OCI-LY1 (cell line): ENCODE measurements around the gene TEAD3.

ENCODE experiments used
- H2AFZ ChIP-seq: fragments of 200-600 bp; sonication (generic), shearing (Covaris generic); 2 replicates; pipeline ENCODE4 v1.6.0; 2014; ENCODE audit warnings: antibody characterized with exemption, mild to moderate bottlenecking, low read length
- H3F3A ChIP-seq: fragments of 200-600 bp; sonication (generic), shearing (Covaris generic); 2 replicates; pipeline ENCODE4 v1.6.0; 2014; ENCODE audit warnings: mild to moderate bottlenecking, antibody characterized with exemption, low read length, moderate library complexity; ENCODE audit not compliant: insufficient read depth
- H3K27ac ChIP-seq: fragments of 200-600 bp; sonication (generic); 2 replicates; pipeline ENCODE4 v1.5.1; 2014; ENCODE audit warnings: low read length, mixed run types, mild to moderate bottlenecking, low read depth; ENCODE audit not compliant: poor library complexity, severe bottlenecking
- H3K27me3 ChIP-seq: fragments of 200-600 bp; sonication (generic); 2 replicates; pipeline ENCODE4 v1.6.0; 2014; ENCODE audit warnings: antibody characterized with exemption, mild to moderate bottlenecking, low read length, moderate library complexity; ENCODE audit not compliant: insufficient read depth
- H3K36me3 ChIP-seq: fragments of 200-600 bp; sonication (generic); 2 replicates; pipeline ENCODE4 v1.6.1; 2014; ENCODE audit warnings: mild to moderate bottlenecking, antibody characterized with exemption, low read length, moderate library complexity, mixed read lengths; ENCODE audit not compliant: insufficient read depth
- H3K4me1 ChIP-seq: fragments of 200-600 bp; sonication (generic); 2 replicates; pipeline ENCODE4 v1.5.1; 2014; ENCODE audit warnings: mild to moderate bottlenecking, low read length, moderate library complexity; ENCODE audit not compliant: insufficient read depth, severe bottlenecking
- H3K4me2 ChIP-seq: fragments of 200-600 bp; sonication (generic), shearing (Covaris generic); 2 replicates; pipeline ENCODE4 v1.6.1; 2014; ENCODE audit warnings: low read length
- H3K4me3 ChIP-seq: fragments of 200-600 bp; sonication (generic); 2 replicates; pipeline ENCODE4 v1.5.1; 2014; ENCODE audit warnings: low read length, low read depth, mild to moderate bottlenecking, mixed read lengths; ENCODE audit not compliant: poor library complexity, severe bottlenecking
- H3K79me2 ChIP-seq: fragments of 200-600 bp; shearing (Covaris generic); 2 replicates; pipeline ENCODE4 v1.6.1; 2016; ENCODE audit warnings: mixed run types, low read length, mixed read lengths; ENCODE audit not compliant: insufficient read depth
- H3K9ac ChIP-seq: fragments of 200-600 bp; sonication (generic), shearing (Covaris generic); 2 replicates; pipeline ENCODE4 v1.6.1; 2014; ENCODE audit warnings: mild to moderate bottlenecking, low read length, mixed read lengths
- H3K9me2 ChIP-seq: fragments of 200-600 bp; sonication (generic), shearing (Covaris generic); 2 replicates; pipeline ENCODE4 v1.6.1; 2014; ENCODE audit warnings: low read depth, mild to moderate bottlenecking, low read length, mixed read lengths
- H3K9me3 ChIP-seq: fragments of 200-600 bp; shearing (Covaris generic); 2 replicates; pipeline ENCODE4 v1.6.1; 2014; ENCODE audit warnings: low read length, mixed read lengths
- H4K20me1 ChIP-seq: fragments of 200-600 bp; sonication (generic), shearing (Covaris generic); 2 replicates; pipeline ENCODE4 v1.6.0; 2016; ENCODE audit warnings: mild to moderate bottlenecking, low read length; ENCODE audit not compliant: insufficient read depth
- EZH2 ChIP-seq: fragments of 200-600 bp; sonication (generic), shearing (Covaris generic); IDR thresholded peaks from 2 replicates; pipeline ENCODE4 v1.8.0; 2017; ENCODE audit warnings: borderline replicate concordance, mixed run types, mild to moderate bottlenecking, antibody characterized with exemption, low read length, moderate library complexity, mixed read lengths
- TF ChIP-seq, protein P1 (sequence below): fragments of 200-600 bp; sonication (generic), shearing (Covaris generic); IDR thresholded peaks from 2 replicates; pipeline ENCODE4 v1.5.1; 2017; ENCODE audit warnings: mild to moderate bottlenecking, antibody characterized with exemption, low read length, moderate library complexity, mixed read lengths

TEAD3 gene

DNA sequence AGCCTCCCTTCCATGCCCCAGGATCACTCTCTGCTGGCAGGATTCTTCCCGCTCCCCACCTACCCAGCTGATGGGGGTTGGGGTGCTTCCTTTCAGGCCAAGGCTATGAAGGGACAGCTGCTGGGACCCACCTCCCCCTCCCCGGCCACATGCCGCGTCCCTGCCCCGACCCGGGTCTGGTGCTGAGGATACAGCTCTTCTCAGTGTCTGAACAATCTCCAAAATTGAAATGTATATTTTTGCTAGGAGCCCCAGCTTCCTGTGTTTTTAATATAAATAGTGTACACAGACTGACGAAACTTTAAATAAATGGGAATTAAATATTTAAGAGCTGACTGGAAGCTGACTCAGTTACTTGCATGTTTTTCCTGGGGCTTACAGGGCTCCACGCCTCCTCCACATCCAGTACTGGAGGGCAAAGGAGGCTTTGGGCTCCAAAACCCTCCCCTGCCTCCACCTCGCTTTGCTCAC lies 69.0 kb downstream of the TEAD3 start:
- H3K36me3 ChIP-seq, result no peaks in the 10 kb centered on the region; the same call in none of the 2 replicates
- no peak for TF ChIP-seq EZH2
- TF ChIP-seq, protein P1, sequence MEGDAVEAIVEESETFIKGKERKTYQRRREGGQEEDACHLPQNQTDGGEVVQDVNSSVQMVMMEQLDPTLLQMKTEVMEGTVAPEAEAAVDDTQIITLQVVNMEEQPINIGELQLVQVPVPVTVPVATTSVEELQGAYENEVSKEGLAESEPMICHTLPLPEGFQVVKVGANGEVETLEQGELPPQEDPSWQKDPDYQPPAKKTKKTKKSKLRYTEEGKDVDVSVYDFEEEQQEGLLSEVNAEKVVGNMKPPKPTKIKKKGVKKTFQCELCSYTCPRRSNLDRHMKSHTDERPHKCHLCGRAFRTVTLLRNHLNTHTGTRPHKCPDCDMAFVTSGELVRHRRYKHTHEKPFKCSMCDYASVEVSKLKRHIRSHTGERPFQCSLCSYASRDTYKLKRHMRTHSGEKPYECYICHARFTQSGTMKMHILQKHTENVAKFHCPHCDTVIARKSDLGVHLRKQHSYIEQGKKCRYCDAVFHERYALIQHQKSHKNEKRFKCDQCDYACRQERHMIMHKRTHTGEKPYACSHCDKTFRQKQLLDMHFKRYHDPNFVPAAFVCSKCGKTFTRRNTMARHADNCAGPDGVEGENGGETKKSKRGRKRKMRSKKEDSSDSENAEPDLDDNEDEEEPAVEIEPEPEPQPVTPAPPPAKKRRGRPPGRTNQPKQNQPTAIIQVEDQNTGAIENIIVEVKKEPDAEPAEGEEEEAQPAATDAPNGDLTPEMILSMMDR, result no peak

DNA sequence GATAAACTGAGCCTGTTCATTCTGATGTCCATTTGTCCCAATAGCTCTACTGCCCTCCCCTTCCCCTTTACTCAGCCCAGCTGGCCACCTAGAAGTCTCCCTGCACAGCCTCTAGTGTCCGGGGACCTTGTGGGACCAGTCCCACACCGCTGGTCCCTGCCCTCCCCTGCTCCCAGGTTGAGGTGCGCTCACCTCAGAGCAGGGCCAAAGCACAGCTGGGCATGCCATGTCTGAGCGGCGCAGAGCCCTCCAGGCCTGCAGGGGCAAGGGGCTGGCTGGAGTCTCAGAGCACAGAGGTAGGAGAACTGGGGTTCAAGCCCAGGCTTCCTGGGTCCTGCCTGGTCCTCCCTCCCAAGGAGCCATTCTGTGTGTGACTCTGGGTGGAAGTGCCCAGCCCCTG lies 69.4 kb downstream of the TEAD3 start:
- Histone ChIP-seq H3K79me2 (no peaks in the 10 kb centered on the region), H3K27me3 (no peaks in the 10 kb centered on the region), H3K36me3 (no peaks in the 10 kb centered on the region; the same call in none of the 2 replicates), H4K20me1 (no peaks in the 10 kb centered on the region), H3K4me1 (no peaks in the 10 kb centered on the region), H3F3A (no peaks in the 10 kb centered on the region), H3K4me2 (no peak overlapping the region), H2AFZ (no peak overlapping the region), H3K9me2 (no peaks in the 10 kb centered on the region), H3K9ac (no peak overlapping the region), H3K27ac (no peak overlapping the region), H3K4me3 (no peak overlapping the region), H3K9me3 (peaks cover 11% of the 10 kb centered on the region)
- TF ChIP-seq, protein P1, result no peak
- TF ChIP-seq EZH2, result no peak

More for the DNA sequence above, 69.0 kb downstream of the TEAD3 start:
- Histone ChIP-seq H3K9ac (no peak overlapping the region), H4K20me1 (no peaks in the 10 kb centered on the region), H3K27me3 (no peaks in the 10 kb centered on the region), H3K79me2 (no peaks in the 10 kb centered on the region), H3K4me2 (no peak overlapping the region), H3K4me3 (no peak overlapping the region), H3K9me3 (peaks cover 11% of the 10 kb centered on the region), H2AFZ (no peak overlapping the region), H3K9me2 (no peaks in the 10 kb centered on the region), H3K27ac (no peak overlapping the region), H3K4me1 (no peaks in the 10 kb centered on the region), H3F3A (no peaks in the 10 kb centered on the region)

DNA sequence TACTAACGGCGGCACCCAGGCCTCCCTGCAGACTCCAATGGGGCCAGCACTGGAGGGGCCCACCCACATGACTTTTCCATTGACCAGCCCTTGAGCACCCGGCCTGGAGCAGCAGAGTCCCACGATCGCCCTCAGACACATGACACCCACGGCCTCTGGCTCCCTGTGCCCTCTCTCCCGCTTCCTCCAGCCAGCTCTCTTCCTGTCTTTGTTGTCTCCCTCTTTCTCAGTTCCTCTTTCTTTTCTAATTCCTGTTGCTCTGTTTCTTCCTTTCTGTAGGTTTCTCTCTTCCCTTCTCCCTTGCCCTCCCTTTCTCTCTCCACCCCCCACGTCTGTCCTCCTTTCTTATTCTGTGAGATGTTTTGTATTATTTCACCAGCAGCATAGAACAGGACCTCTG lies 70.8 kb downstream of the TEAD3 start:
- no peak overlapping the region for H3K4me2 ChIP-seq
- H3K4me3 ChIP-seq, result no peak overlapping the region
- no peak overlapping the region for H3K9ac ChIP-seq
- H3K27ac ChIP-seq, result no peak overlapping the region
- no peaks in the 10 kb centered on the region for H3K9me2 ChIP-seq
- no peaks in the 10 kb centered on the region for H4K20me1 ChIP-seq
- H3K36me3 ChIP-seq, result no peaks in the 10 kb centered on the region; the same call in none of the 2 replicates
- H3K4me1 ChIP-seq, result no peaks in the 10 kb centered on the region
- H3F3A ChIP-seq, result no peaks in the 10 kb centered on the region
- no peaks in the 10 kb centered on the region for H3K27me3 ChIP-seq
- no peaks in the 10 kb centered on the region for H3K79me2 ChIP-seq
- H2AFZ ChIP-seq, result no peak overlapping the region
- no peak for TF ChIP-seq EZH2
- TF ChIP-seq, protein P1, result no peak
- peaks cover 11% of the 10 kb centered on the region for H3K9me3 ChIP-seq
